NB4 (cell line): Measurements from ENCODE around the gene UNC5A.

ENCODE experiments used
- POLR2A ChIP-seq: IDR thresholded peaks from 2 replicates; pipeline ENCODE4 v1.6.1; 2011; ENCODE audit warnings: mild to moderate bottlenecking; ENCODE audit not compliant: insufficient read length; ENCODE audit errors: extremely low read depth
- TF ChIP-seq, protein P1 (sequence below): IDR thresholded peaks from one replicate; pipeline ENCODE4 v1.5.1; 2012; ENCODE audit warnings: low read depth, low read length

- TF ChIP-seq, protein P1, sequence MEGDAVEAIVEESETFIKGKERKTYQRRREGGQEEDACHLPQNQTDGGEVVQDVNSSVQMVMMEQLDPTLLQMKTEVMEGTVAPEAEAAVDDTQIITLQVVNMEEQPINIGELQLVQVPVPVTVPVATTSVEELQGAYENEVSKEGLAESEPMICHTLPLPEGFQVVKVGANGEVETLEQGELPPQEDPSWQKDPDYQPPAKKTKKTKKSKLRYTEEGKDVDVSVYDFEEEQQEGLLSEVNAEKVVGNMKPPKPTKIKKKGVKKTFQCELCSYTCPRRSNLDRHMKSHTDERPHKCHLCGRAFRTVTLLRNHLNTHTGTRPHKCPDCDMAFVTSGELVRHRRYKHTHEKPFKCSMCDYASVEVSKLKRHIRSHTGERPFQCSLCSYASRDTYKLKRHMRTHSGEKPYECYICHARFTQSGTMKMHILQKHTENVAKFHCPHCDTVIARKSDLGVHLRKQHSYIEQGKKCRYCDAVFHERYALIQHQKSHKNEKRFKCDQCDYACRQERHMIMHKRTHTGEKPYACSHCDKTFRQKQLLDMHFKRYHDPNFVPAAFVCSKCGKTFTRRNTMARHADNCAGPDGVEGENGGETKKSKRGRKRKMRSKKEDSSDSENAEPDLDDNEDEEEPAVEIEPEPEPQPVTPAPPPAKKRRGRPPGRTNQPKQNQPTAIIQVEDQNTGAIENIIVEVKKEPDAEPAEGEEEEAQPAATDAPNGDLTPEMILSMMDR, result no peak
- no peak for TF ChIP-seq POLR2A
Measured at GRCh38 chr5:176765687-176766086, 44.7 kb upstream of the UNC5A start.
